ENCODE measurements around the gene TP53RK.

Gene TP53RK

GRCh38 chr20:46709459-46710152 lies 20.4 kb upstream of the TP53RK start, which contains the start of gene SLC2A10:
Gene SLC2A10, plus strand, starts transcription at chr20:46709649. Its CDS starts 88 bp downstream, at chr20:46709737.
- no peak for DNase-seq
- H3K27ac ChIP-seq, result no peak within 1 kb of the TSS
- H3K9me3 ChIP-seq (ENCODE audit: severe bottlenecking), result peaks cover 4% of the 10 kb centered on the region
- no peaks in the 10 kb centered on the region for H3K36me3 ChIP-seq
- H3K4me3 ChIP-seq (ENCODE audit: low read depth, low read length), result no peak within 1 kb of the TSS
- TF ChIP-seq CTCF (IDR thresholded peaks at IDR 0.05; ENCODE audit: low read depth, low read length), result no peak
- H3K27me3 ChIP-seq (ENCODE audit: insufficient read depth, low read depth, severe bottlenecking), result no peaks in the 10 kb centered on the region

- DNase-seq, result no peak
- Histone ChIP-seq H3K36me3 (no peaks in the 10 kb centered on the region), H3K27me3 (ENCODE audit: insufficient read depth, low read depth, severe bottlenecking) (no peaks in the 10 kb centered on the region), H3K27ac (no peak overlapping the region), H3K4me3 (ENCODE audit: low read depth, low read length) (no peak overlapping the region), H3K9me3 (ENCODE audit: severe bottlenecking) (peaks cover 4% of the 10 kb centered on the region)
- TF ChIP-seq CTCF (IDR thresholded peaks at IDR 0.05; ENCODE audit: low read depth, low read length), result no peak
Observed at GRCh38 chr20:46709055-46709458, 19.8 kb upstream of the TP53RK start.

- DNase-seq, result peak; percentile 27
- no peaks in the 10 kb centered on the region for H3K27me3 ChIP-seq (ENCODE audit: insufficient read depth, low read depth, severe bottlenecking)
- peak; percentile 21; the same call in 1 of the 2 replicates for TF ChIP-seq CTCF (IDR thresholded peaks at IDR 0.05; ENCODE audit: low read depth, low read length)
- H3K36me3 ChIP-seq, result no peaks in the 10 kb centered on the region
- H3K4me3 ChIP-seq (ENCODE audit: low read depth, low read length), result no peak overlapping the region
- peaks cover 4% of the 10 kb centered on the region for H3K9me3 ChIP-seq (ENCODE audit: severe bottlenecking)
- no peak overlapping the region for H3K27ac ChIP-seq
Observed at GRCh38 chr20:46708172-46708860, 19.1 kb upstream of the TP53RK start.

GRCh38 chr20:46706242-46706641 lies 17.0 kb upstream of the TP53RK start:
- Histone ChIP-seq H3K36me3 (no peaks in the 10 kb centered on the region), H3K27ac (no peak overlapping the region), H3K4me3 (ENCODE audit: low read depth, low read length) (no peak overlapping the region), H3K27me3 (ENCODE audit: insufficient read depth, low read depth, severe bottlenecking) (no peaks in the 10 kb centered on the region), H3K9me3 (ENCODE audit: severe bottlenecking) (peaks cover 4% of the 10 kb centered on the region)
- DNase-seq, result no peak
- no peak for TF ChIP-seq CTCF (IDR thresholded peaks at IDR 0.05; ENCODE audit: low read depth, low read length)

GRCh38 chr20:46705378-46705729 lies 16.1 kb upstream of the TP53RK start:
- Histone ChIP-seq H3K27me3 (ENCODE audit: insufficient read depth, low read depth, severe bottlenecking) (no peaks in the 10 kb centered on the region), H3K36me3 (no peaks in the 10 kb centered on the region), H3K4me3 (ENCODE audit: low read depth, low read length) (no peak overlapping the region), H3K9me3 (ENCODE audit: severe bottlenecking) (peaks cover 4% of the 10 kb centered on the region), H3K27ac (no peak overlapping the region)
- TF ChIP-seq CTCF (IDR thresholded peaks at IDR 0.05; ENCODE audit: low read depth, low read length), result no peak
- no peak for DNase-seq
